Ishikawa (cell line): ENCODE data around the gene SLC16A8.

ENCODE experiments used
- EGR1 ChIP-seq: IDR thresholded peaks from 2 replicates; pipeline ENCODE4 v1.6.1; 2012
- EP300 ChIP-seq: IDR thresholded peaks from 2 replicates; pipeline ENCODE4 v1.6.1; 2012; ENCODE audit warnings: borderline replicate concordance
- FOXM1 ChIP-seq: IDR thresholded peaks from 2 replicates; pipeline ENCODE4 v1.6.1; 2012; ENCODE audit warnings: low read depth, borderline replicate concordance
- RAD21 ChIP-seq: IDR thresholded peaks from 2 replicates; pipeline ENCODE4 v1.6.1; 2012; ENCODE audit warnings: low read depth
- TEAD4 ChIP-seq: IDR thresholded peaks from 2 replicates; pipeline ENCODE4 v1.6.1; 2012
- YY1 ChIP-seq: IDR thresholded peaks from 2 replicates; pipeline ENCODE4 v1.6.1; 2012; ENCODE audit warnings: low read depth
- TF ChIP-seq, protein P1 (sequence below): IDR thresholded peaks from 2 replicates; pipeline ENCODE4 v1.6.1; 2012
- TF ChIP-seq, protein P2 (sequence below): IDR thresholded peaks from 2 replicates; pipeline ENCODE4 v1.6.1; 2012

DNA sequence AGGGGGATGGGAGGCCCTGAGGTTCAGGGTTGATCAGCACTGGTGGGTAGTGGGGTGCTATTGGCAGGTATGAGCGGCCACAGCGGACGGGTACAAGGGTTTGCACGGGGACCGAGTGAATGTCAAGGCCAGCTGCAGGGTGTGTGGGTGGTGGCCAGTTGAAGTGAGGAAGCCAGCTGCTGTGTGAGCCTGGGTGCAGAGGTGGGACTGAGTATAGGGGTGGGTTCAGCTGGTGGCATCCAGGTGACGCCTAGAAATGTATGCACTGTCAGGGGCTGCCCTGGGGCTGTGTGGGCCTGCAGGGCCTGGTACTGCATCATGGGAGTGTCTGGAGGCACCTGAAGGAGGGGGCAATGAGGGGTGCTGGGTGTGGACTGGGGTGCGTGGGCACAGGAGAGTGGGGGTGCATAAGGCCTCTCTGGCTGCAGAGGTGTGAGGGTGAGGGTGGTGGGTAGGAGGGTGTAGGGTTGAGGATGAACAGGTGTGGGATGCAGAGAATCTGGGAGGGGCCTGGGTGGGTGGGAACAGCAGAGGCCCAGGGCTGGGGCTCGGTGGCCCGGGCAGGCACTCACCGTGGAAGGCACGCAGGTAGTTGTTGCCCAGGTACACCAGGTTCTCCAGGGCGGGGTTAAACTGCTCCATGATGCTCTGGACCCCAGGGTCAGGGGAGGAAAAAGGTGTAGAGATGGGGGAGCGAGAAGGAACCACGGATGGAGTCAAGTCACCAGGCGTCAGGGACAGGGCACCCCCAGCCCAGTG is 24.8 kb upstream of the SLC16A8 start:
- TF ChIP-seq, protein P1, sequence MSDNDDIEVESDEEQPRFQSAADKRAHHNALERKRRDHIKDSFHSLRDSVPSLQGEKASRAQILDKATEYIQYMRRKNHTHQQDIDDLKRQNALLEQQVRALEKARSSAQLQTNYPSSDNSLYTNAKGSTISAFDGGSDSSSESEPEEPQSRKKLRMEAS = no peak
- TF ChIP-seq, protein P2, sequence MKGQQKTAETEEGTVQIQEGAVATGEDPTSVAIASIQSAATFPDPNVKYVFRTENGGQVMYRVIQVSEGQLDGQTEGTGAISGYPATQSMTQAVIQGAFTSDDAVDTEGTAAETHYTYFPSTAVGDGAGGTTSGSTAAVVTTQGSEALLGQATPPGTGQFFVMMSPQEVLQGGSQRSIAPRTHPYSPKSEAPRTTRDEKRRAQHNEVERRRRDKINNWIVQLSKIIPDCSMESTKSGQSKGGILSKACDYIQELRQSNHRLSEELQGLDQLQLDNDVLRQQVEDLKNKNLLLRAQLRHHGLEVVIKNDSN = no peak
- TF ChIP-seq EGR1 (no peak), RAD21 (no peak), TEAD4 (no peak), FOXM1 (no peak), YY1 (no peak), EP300 (no peak)
